ENCODE data around the gene AOPEP. TPM values are rescaled to one million over a fixed set of nuclear protein-coding genes. Genes with fewer than 3 reads are reported as not detected.

The AOPEP gene
- total and polyA plus RNA-seq, 7 donors, result 28.0 to 490 (median 184) TPM

- no peaks in the 10 kb centered on the region for H3K4me1 ChIP-seq
- no peaks in the 10 kb centered on the region for H3K27me3 ChIP-seq
- H3K36me3 ChIP-seq, result peaks cover 0 to 14% (median 4%) of the 10 kb centered on the region in 4 donors
- 85 to 92% methylated on average over 4 of the region's 4 CpGs for WGBS, 2 donors
- H3K9me3 ChIP-seq, result no peaks in the 10 kb centered on the region
- no peak for DNase-seq
- no peak for TF ChIP-seq POLR2AphosphoS5 (IDR thresholded peaks at IDR 0.05)
- no peak for TF ChIP-seq EP300 (IDR thresholded peaks at IDR 0.05)
- no peak for TF ChIP-seq CTCF (IDR thresholded peaks at IDR 0.05)
- no peak for TF ChIP-seq POLR2A (IDR thresholded peaks at IDR 0.05)
- H3K4me3 ChIP-seq, result no peak overlapping the region
- H3K27ac ChIP-seq, result no peak overlapping the region
- intact Hi-C loops (cut with DNase I), result no loop called here
Measured at GRCh38 chr9:94761481-94761880, 35.0 kb downstream of the AOPEP start.

GRCh38 chr9:94767331-94768072 is 41.0 kb downstream of the AOPEP start:
- 90 to 92% methylated on average over 9 of the region's 9 CpGs for WGBS, 2 donors
- H3K9me3 ChIP-seq, result no peaks in the 10 kb centered on the region
- peaks cover 0 to 4% (median 0%) of the 10 kb centered on the region in 4 donors for H3K4me1 ChIP-seq
- no peaks in the 10 kb centered on the region for H3K36me3 ChIP-seq
- intact Hi-C loops (cut with DNase I), result no loop called here
- DNase-seq, result no peak
- no peak overlapping the region for H3K4me3 ChIP-seq
- H3K27ac ChIP-seq, result no peak overlapping the region
- no peak for TF ChIP-seq CTCF (IDR thresholded peaks at IDR 0.05)
- TF ChIP-seq EP300 (IDR thresholded peaks at IDR 0.05), result no peak
- no peak for TF ChIP-seq POLR2A (IDR thresholded peaks at IDR 0.05)
- no peak for TF ChIP-seq POLR2AphosphoS5 (IDR thresholded peaks at IDR 0.05)
- no peaks in the 10 kb centered on the region for H3K27me3 ChIP-seq

- Histone ChIP-seq H3K4me1 (peaks cover 0 to 15% (median 4%) of the 10 kb centered on the region in 4 donors), H3K36me3 (no peaks in the 10 kb centered on the region), H3K9me3 (no peaks in the 10 kb centered on the region), H3K27ac (no peak overlapping the region), H3K27me3 (no peaks in the 10 kb centered on the region), H3K4me3 (no peak overlapping the region)
- no peak for TF ChIP-seq POLR2AphosphoS5 (IDR thresholded peaks at IDR 0.05)
- TF ChIP-seq EP300 (IDR thresholded peaks at IDR 0.05), result no peak
- TF ChIP-seq POLR2A (IDR thresholded peaks at IDR 0.05), result no peak
- TF ChIP-seq CTCF (IDR thresholded peaks at IDR 0.05), result no peak
- no peak for DNase-seq
- intact Hi-C loops (cut with DNase I), result no loop called here
- WGBS, 2 donors, result 80 to 91% methylated on average over 3 of the region's 3 CpGs
Measured at GRCh38 chr9:94768766-94769165, 42.3 kb downstream of the AOPEP start.

GRCh38 chr9:94770334-94770733 is 43.8 kb downstream of the AOPEP start:
- Histone ChIP-seq H3K4me3 (no peak overlapping the region), H3K36me3 (no peaks in the 10 kb centered on the region), H3K9me3 (no peaks in the 10 kb centered on the region), H3K27ac (no peak overlapping the region), H3K27me3 (no peaks in the 10 kb centered on the region), H3K4me1 (peaks cover 0 to 15% (median 4%) of the 10 kb centered on the region in 4 donors)
- DNase-seq, result no peak
- WGBS, 2 donors, result 34 to 70% methylated on average over 6 of the region's 6 CpGs
- intact Hi-C loops (cut with DNase I), result no loop called here
- no peak for TF ChIP-seq EP300 (IDR thresholded peaks at IDR 0.05)
- TF ChIP-seq POLR2A (IDR thresholded peaks at IDR 0.05), result no peak
- no peak for TF ChIP-seq CTCF (IDR thresholded peaks at IDR 0.05)
- TF ChIP-seq POLR2AphosphoS5 (IDR thresholded peaks at IDR 0.05), result no peak

Measured in sigmoid colon (tissue), 7 donors.